ENCODE measurements around the gene TBCB. TPM values are rescaled to one million over a fixed set of nuclear protein-coding genes. Genes with fewer than 3 reads are reported as not detected.

TBCB gene
- total RNA-seq, 2 donors from 2014 or later = 82.3 to 115 TPM

GRCh38 chr19:36144624-36145023, 29.4 kb downstream of the TBCB start:
- intact Hi-C loops (cut with DNase I) = no loop called here

GRCh38 chr19:36149673-36150406, 34.6 kb downstream of the TBCB start:
- H3K4me3 ChIP-seq = no peak overlapping the region
- no peak for TF ChIP-seq CTCF (IDR thresholded peaks at IDR 0.05)
- no peak for DNase-seq

More at GRCh38 chr19:36144624-36145023, 29.4 kb downstream of the TBCB start:
- DNase-seq = no peak
- H3K36me3 ChIP-seq = peaks cover 10% of the 10 kb centered on the region
- no peak overlapping the region for H3K4me3 ChIP-seq
- no peak for TF ChIP-seq CTCF (IDR thresholded peaks at IDR 0.05)
- no peak overlapping the region for H3K27ac ChIP-seq
- no peaks in the 10 kb centered on the region for H3K4me1 ChIP-seq
- no peak overlapping the region for H3K9ac ChIP-seq (ENCODE audit: low read depth in 2 of 2, low read length in 2 of 2)
- no peaks in the 10 kb centered on the region for H3K9me3 ChIP-seq
- H3K27me3 ChIP-seq = no peaks in the 10 kb centered on the region

GRCh38 chr19:36150586-36150985, 35.3 kb downstream of the TBCB start:
- no peaks in the 10 kb centered on the region for H3K4me1 ChIP-seq
- intact Hi-C loops (cut with DNase I) = no loop called here
- no peak overlapping the region for H3K4me3 ChIP-seq
- DNase-seq = no peak
- TF ChIP-seq CTCF (IDR thresholded peaks at IDR 0.05) = no peak
- no peaks in the 10 kb centered on the region for H3K27me3 ChIP-seq
- H3K9me3 ChIP-seq = no peaks in the 10 kb centered on the region
- no peak overlapping the region for H3K9ac ChIP-seq (ENCODE audit: low read depth in 2 of 2, low read length in 2 of 2)
- peaks cover 10% of the 10 kb centered on the region for H3K36me3 ChIP-seq
- H3K27ac ChIP-seq = no peak overlapping the region

More at GRCh38 chr19:36149673-36150406, 34.6 kb downstream of the TBCB start:
- H3K9ac ChIP-seq (ENCODE audit: low read depth in 2 of 2, low read length in 2 of 2) = no peak overlapping the region
- H3K9me3 ChIP-seq = no peaks in the 10 kb centered on the region
- peaks cover 10% of the 10 kb centered on the region for H3K36me3 ChIP-seq
- H3K27ac ChIP-seq = no peak overlapping the region
- H3K27me3 ChIP-seq = no peaks in the 10 kb centered on the region
- intact Hi-C loops (cut with DNase I) = no loop called here
- no peaks in the 10 kb centered on the region for H3K4me1 ChIP-seq

- peak overlapping the region; percentile 55 to 73 for H3K9ac ChIP-seq (ENCODE audit: low read depth in 2 of 2, low read length in 2 of 2)
- DNase-seq = no peak
- no peak for TF ChIP-seq CTCF (IDR thresholded peaks at IDR 0.05)
- no peaks in the 10 kb centered on the region for H3K9me3 ChIP-seq
- H3K4me1 ChIP-seq = no peaks in the 10 kb centered on the region
- peaks cover 2% of the 10 kb centered on the region for H3K36me3 ChIP-seq
- H3K27ac ChIP-seq = peak overlapping the region; percentile 76
- H3K27me3 ChIP-seq = no peaks in the 10 kb centered on the region
- intact Hi-C loops (cut with DNase I) = no loop called here
- peak overlapping the region; percentile 22 for H3K4me3 ChIP-seq
Observed at GRCh38 chr19:36151144-36152018, 36.1 kb downstream of the TBCB start.

GRCh38 chr19:36152019-36152351, 36.7 kb downstream of the TBCB start:
- H3K27ac ChIP-seq = peak overlapping the region; percentile 76
- intact Hi-C loops (cut with DNase I) = no loop called here
- no peaks in the 10 kb centered on the region for H3K9me3 ChIP-seq
- H3K27me3 ChIP-seq = no peaks in the 10 kb centered on the region
- H3K4me3 ChIP-seq = peak overlapping the region; percentile 22
- peak overlapping the region; percentile 55 to 73 for H3K9ac ChIP-seq (ENCODE audit: low read depth in 2 of 2, low read length in 2 of 2)
- no peaks in the 10 kb centered on the region for H3K36me3 ChIP-seq
- no peaks in the 10 kb centered on the region for H3K4me1 ChIP-seq
- no peak for TF ChIP-seq CTCF (IDR thresholded peaks at IDR 0.05)
- no peak for DNase-seq

Data from colonic mucosa (tissue), 4 donors.